ENCODE measurements around the gene SRMS. TPM values are rescaled to one million over a fixed set of nuclear protein-coding genes. Genes with fewer than 3 reads are reported as not detected.

The SRMS gene
- total and polyA plus RNA-seq, 2 of the 13 experiments (the other 11 are each of a cell fraction or from before 2014, with no cell fraction given), result not detected

DNA sequence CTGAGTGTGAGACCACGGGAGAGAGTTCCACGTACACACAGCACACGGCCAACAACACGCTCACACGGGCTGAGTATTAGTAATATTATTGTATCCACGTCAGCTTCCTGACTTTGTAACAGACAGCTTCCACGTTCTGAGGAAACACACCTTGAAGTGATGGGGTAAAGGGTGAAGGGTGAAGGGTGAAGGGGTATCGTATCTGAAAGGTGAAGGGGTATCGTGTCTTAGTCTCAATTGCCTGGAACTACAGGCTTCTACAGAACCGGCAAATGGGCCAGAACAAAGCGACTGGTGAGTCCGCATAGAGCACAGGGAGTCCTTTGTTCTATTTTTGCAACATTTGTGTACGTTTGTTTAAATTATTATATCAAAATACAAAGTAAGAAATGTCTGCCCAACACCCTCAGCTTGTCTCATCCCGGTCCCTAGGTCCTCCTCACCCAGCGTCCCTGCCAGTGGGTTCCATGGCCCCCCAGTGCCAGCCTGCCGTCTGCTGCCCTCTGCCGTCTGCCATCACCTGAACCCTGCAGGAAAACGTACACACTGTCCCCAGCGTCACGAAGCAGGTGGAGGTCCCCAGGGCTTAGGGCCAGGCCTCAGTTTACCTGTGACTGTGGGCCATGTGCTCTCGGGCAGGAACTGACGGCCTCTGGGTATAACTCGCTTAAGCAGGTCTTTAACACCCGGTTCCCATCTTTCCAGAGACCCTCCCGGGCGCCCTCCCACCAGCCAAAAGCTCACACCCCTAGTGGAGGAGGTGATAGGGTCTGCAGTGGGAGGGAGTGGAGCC, 30.9 kb upstream of the SRMS start (continued):
- no peak for TF ChIP-seq ZNF598 (CRISPR knock-in tag; IDR thresholded peaks at IDR 0.05; ENCODE audit: borderline replicate concordance)
- TF ChIP-seq ZMYM3 (CRISPR knock-in tag; IDR thresholded peaks at IDR 0.05), result no peak
- no peak for TF ChIP-seq KDM6A (CRISPR knock-in tag; IDR thresholded peaks at IDR 0.05; ENCODE audit: low read depth)
- TF ChIP-seq DPF2 (CRISPR knock-in tag; IDR thresholded peaks at IDR 0.05; ENCODE audit: borderline replicate concordance, low read depth), result no peak
- TF ChIP-seq KLF6 (CRISPR knock-in tag; IDR thresholded peaks at IDR 0.05), result no peak
- TF ChIP-seq ZNF232 (CRISPR knock-in tag; IDR thresholded peaks at IDR 0.05; ENCODE audit: borderline replicate concordance), result no peak
- TF ChIP-seq TP53 (CRISPR knock-in tag; conservative IDR thresholded peaks at IDR 0.05), result no peak
- no peak for TF ChIP-seq ZNF788 (CRISPR knock-in tag; IDR thresholded peaks at IDR 0.05; ENCODE audit: borderline replicate concordance)
- no peak for TF ChIP-seq SALL2 (CRISPR knock-in tag; IDR thresholded peaks at IDR 0.05)
- TF ChIP-seq, protein P1, sequence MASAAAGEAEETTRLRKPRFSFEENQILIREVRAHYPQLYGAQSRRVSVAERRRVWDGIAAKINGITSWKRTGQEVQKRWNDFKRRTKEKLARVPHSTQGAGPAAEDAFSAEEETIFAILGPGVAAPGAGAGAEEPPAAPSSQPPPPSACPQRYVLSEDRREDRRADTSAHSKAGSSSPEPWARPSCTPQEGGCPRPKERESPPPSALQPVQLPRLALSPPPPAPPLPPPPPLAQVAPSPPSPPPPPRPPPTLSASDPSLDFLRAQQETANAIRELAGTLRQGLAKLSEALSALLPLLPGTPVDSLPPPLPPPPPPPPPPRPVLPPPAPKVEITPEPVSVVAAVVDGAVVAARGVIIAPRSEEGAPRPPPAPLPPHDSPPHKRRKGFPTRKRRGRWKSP (CRISPR knock-in tag; IDR thresholded peaks at IDR 0.05), result 0 out of 2 replicates have a peak, but pooled peaks have one; percentile 49
- no peak for TF ChIP-seq ZNF569 (CRISPR knock-in tag; IDR thresholded peaks at IDR 0.05; ENCODE audit: borderline replicate concordance)
- no peak for TF ChIP-seq NFIB (CRISPR knock-in tag; IDR thresholded peaks at IDR 0.05; ENCODE audit: borderline replicate concordance)
- TF ChIP-seq, protein P2, sequence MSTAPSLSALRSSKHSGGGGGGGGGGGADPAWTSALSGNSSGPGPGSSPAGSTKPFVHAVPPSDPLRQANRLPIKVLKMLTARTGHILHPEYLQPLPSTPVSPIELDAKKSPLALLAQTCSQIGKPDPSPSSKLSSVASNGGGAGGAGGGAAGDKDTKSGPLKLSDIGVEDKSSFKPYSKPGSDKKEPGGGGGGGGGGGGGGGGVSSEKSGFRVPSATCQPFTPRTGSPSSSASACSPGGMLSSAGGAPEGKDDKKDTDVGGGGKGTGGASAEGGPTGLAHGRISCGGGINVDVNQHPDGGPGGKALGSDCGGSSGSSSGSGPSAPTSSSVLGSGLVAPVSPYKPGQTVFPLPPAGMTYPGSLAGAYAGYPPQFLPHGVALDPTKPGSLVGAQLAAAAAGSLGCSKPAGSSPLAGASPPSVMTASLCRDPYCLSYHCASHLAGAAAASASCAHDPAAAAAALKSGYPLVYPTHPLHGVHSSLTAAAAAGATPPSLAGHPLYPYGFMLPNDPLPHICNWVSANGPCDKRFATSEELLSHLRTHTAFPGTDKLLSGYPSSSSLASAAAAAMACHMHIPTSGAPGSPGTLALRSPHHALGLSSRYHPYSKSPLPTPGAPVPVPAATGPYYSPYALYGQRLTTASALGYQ (CRISPR knock-in tag; IDR thresholded peaks at IDR 0.05), result no peak
- TF ChIP-seq ZNF775 (CRISPR knock-in tag; IDR thresholded peaks at IDR 0.05; ENCODE audit: borderline replicate concordance), result no peak
- TF ChIP-seq, protein P3, sequence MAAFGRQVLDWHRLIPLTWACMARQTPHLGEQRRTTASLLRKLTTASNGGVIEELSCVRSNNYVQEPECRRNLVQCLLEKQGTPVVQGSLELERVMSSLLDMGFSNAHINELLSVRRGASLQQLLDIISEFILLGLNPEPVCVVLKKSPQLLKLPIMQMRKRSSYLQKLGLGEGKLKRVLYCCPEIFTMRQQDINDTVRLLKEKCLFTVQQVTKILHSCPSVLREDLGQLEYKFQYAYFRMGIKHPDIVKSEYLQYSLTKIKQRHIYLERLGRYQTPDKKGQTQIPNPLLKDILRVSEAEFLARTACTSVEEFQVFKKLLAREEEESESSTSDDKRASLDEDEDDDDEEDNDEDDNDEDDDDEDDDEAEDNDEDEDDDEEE (CRISPR knock-in tag; IDR thresholded peaks at IDR 0.05), result no peak
- TF ChIP-seq, protein P4, sequence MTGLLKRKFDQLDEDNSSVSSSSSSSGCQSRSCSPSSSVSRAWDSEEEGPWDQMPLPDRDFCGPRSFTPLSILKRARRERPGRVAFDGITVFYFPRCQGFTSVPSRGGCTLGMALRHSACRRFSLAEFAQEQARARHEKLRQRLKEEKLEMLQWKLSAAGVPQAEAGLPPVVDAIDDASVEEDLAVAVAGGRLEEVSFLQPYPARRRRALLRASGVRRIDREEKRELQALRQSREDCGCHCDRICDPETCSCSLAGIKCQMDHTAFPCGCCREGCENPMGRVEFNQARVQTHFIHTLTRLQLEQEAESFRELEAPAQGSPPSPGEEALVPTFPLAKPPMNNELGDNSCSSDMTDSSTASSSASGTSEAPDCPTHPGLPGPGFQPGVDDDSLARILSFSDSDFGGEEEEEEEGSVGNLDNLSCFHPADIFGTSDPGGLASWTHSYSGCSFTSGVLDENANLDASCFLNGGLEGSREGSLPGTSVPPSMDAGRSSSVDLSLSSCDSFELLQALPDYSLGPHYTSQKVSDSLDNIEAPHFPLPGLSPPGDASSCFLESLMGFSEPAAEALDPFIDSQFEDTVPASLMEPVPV (CRISPR knock-in tag; IDR thresholded peaks at IDR 0.05), result no peak
- no peak for TF ChIP-seq HOXA7 (CRISPR knock-in tag; IDR thresholded peaks at IDR 0.05)
- no peak for TF ChIP-seq ZNF234 (CRISPR knock-in tag; conservative IDR thresholded peaks at IDR 0.05)
- no peak for TF ChIP-seq ZBTB3 (CRISPR knock-in tag; IDR thresholded peaks at IDR 0.05; ENCODE audit: borderline replicate concordance, low read depth)
- TF ChIP-seq ZBTB7B (CRISPR knock-in tag; IDR thresholded peaks at IDR 0.05), result peak; percentile 66; the same call in 1 of the 2 replicates
- no peak for TF ChIP-seq SOX6 (IDR thresholded peaks at IDR 0.05)
- TF ChIP-seq SOX6 (CRISPR knock-in tag; IDR thresholded peaks at IDR 0.05), result 0 out of 2 replicates have a peak, but pooled peaks have one; percentile 6
- TF ChIP-seq ZSCAN31 (CRISPR knock-in tag; IDR thresholded peaks at IDR 0.05; ENCODE audit: low read depth), result no peak
- TF ChIP-seq JUN (CRISPR knock-in tag; IDR thresholded peaks at IDR 0.05), result no peak
